Upper lobe of left lung (tissue), 6 donors: Measurements from ENCODE around the gene CDK13. TPM values are rescaled to one million over a fixed set of nuclear protein-coding genes. Genes with fewer than 3 reads are reported as not detected.
"Not testable (repeated sequence)": the region's sequence is repeated elsewhere in the genome, so short reads cannot be mapped to it uniquely, and the experiment has no call there.

Experiments used
- ATAC-seq, 2 donors: fragments of 200-7000 bp; cut with Tn5 transposase; one replicate each; pipeline ENCODE4 v1.9.1; 2022; ENCODE audit warnings: mild to moderate bottlenecking in 2 of 2, moderate library complexity in 2 of 2; ENCODE audit not compliant: low FRiP score in 2 of 2
- DNase-seq, 2 donors: peaks; one replicate each; pipeline ENCODE4 v3.0.0-alpha.2; 2019 to 2020
- H3K27ac ChIP-seq, 4 donors: fragments of 200-600 bp; sonication (generic); one replicate each; pipeline ENCODE4 v1.5.1; 2016 to 2019
- H3K27me3 ChIP-seq, 4 donors: fragments of 200-600 bp; sonication (generic); one replicate each; pipeline ENCODE4 v1.5.1; 2017 to 2019
- H3K36me3 ChIP-seq, 4 donors: fragments of 200-600 bp; sonication (generic); one replicate each; pipeline ENCODE4 v1.5.1; 2016 to 2019
- H3K4me1 ChIP-seq, 4 donors: fragments of 200-600 bp; sonication (generic); one replicate each; pipeline ENCODE4 v1.5.1; 2018 to 2019
- H3K4me3 ChIP-seq, 4 donors: fragments of 200-600 bp; sonication (generic); one replicate each; pipeline ENCODE4 v1.5.1; 2017 to 2019; ENCODE audit warnings: mild to moderate bottlenecking in 2 of 4, moderate library complexity in 1 of 4
- H3K9me3 ChIP-seq, 4 donors: fragments of 200-600 bp; sonication (generic); one replicate each; pipeline ENCODE4 v1.5.1; 2018 to 2019
- CTCF ChIP-seq, 6 experiments: fragments of 450-650 bp in 4 of 6; fragments of 200-600 bp in 2 of 6; sonication (generic) in 2 of 6; IDR thresholded peaks; one replicate each; pipeline ENCODE4 v1.5.1; 2016 to 2019; ENCODE audit warnings: antibody characterized with exemption in 6 of 6
- EP300 ChIP-seq, 4 donors: sonication (generic); formaldehyde crosslinking; IDR thresholded peaks; one replicate each; pipeline ENCODE4 v1.5.1; 2017; ENCODE audit warnings: antibody characterized with exemption in 4 of 4, control low read depth in 2 of 4
- POLR2A ChIP-seq, 4 donors: fragments of 450-650 bp; IDR thresholded peaks; one replicate each; pipeline ENCODE4 v1.5.1; 2016 to 2017; ENCODE audit warnings: antibody characterized with exemption in 4 of 4, mild to moderate bottlenecking in 2 of 4
- POLR2AphosphoS5 ChIP-seq, 2 donors: sonication (generic); formaldehyde crosslinking; IDR thresholded peaks; one replicate each; pipeline ENCODE4 v1.5.1; 2017; ENCODE audit warnings: antibody characterized with exemption in 2 of 2
- WGBS, 2 donors: methylation state at CpG; one replicate each; pipeline ENCODE4 v1.1.5; 2017 to 2018; 5-methylcytosine and 5-hydroxymethylcytosine counted together
- small RNA-seq, 4 donors: library from RNA; depleted of rRNA; stranded (forward); fragments of <200 nt; gene quantifications; one replicate each; pipeline ENCODE3, GENCODE V24; 2016
- total RNA-seq, 6 donors: library from RNA; depleted of rRNA in 4 of 6; stranded (reverse); fragments of >200 nt in 4 of 6; gene quantifications; one replicate each; pipeline versions ENCODE4 v1.1.0 to v1.2.1, GENCODE V29; 2016 to 2021
- donor health status: DM: no; HTN: no; CAD: no; lungs with moderate emphysema.
- donor health status: DM: no; HTN: yes; CAD: no; lungs with severe emphysema.

CDK13 gene
- total RNA-seq, 6 donors from 2014 or later: 39.0 to 145 (median 77.3) TPM

GRCh38 chr7:40147371-40148246, 197.6 kb downstream of the CDK13 start:
- H3K27me3 ChIP-seq: no peaks in the 10 kb centered on the region
- no peak overlapping the region for H3K4me3 ChIP-seq
- 85 to 89% methylated on average over 19 of the region's 19 CpGs for WGBS, 2 donors
- no peaks in the 10 kb centered on the region for H3K9me3 ChIP-seq
- TF ChIP-seq CTCF (IDR thresholded peaks at IDR 0.05) (no peak), POLR2AphosphoS5 (IDR thresholded peaks at IDR 0.05) (no peak), POLR2A (IDR thresholded peaks at IDR 0.05) (no peak), EP300 (IDR thresholded peaks at IDR 0.05) (no peak)
- H3K4me1 ChIP-seq: no peaks in the 10 kb centered on the region
- no peak for DNase-seq
- no peak for ATAC-seq
- H3K27ac ChIP-seq: no peak overlapping the region
- H3K36me3 ChIP-seq: no peaks in the 10 kb centered on the region

- H3K4me1 ChIP-seq, H3K9me3 ChIP-seq, ATAC-seq, H3K36me3 ChIP-seq, H3K27ac ChIP-seq, H3K4me3 ChIP-seq, H3K27me3 ChIP-seq, DNase-seq: not testable (repeated sequence)
- 89 to 90% methylated on average over 7 of the region's 7 CpGs for WGBS, 2 donors
Measured at GRCh38 chr7:40148247-40148580, 198.2 kb downstream of the CDK13 start.

DNA sequence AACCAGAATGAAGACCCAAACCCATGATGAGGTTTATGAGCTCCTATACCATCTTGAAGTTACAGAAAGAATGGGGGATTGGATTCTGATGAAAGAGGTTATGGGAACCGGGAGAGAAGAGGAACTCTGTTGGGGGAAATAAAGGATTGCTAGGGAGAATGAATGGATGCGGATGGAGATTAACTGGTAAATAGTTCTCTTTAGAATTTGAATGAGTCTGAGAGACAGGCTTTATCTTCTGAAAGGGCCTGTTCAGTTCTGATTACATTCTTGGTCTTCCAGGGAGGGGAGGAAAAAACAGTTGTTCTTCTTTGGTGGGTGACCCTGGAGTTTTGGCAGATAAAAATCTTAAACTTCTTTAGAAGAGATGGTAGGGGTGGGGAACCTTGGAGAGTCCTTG, 198.6 kb downstream of the CDK13 start:
- Histone ChIP-seq H3K36me3 (no peaks in the 10 kb centered on the region), H3K27me3 (no peaks in the 10 kb centered on the region), H3K4me3 (no peak overlapping the region), H3K27ac (no peak overlapping the region), H3K4me1 (no peaks in the 10 kb centered on the region), H3K9me3 (no peaks in the 10 kb centered on the region)
- TF ChIP-seq CTCF (IDR thresholded peaks at IDR 0.05): no peak
- no peak for TF ChIP-seq EP300 (IDR thresholded peaks at IDR 0.05)
- no peak for TF ChIP-seq POLR2AphosphoS5 (IDR thresholded peaks at IDR 0.05)
- TF ChIP-seq POLR2A (IDR thresholded peaks at IDR 0.05): no peak
- ATAC-seq: no peak
- DNase-seq: no peak
- 89 to 97% methylated on average over 2 of the region's 2 CpGs for WGBS, 2 donors

Small RNAs within 50 kb of the gene (small RNA-seq; reads per million reads assigned to genes)
- gene AC006023.1 (0 reads per million in 4 donors), gene AC006023.2 (0 reads per million in 4 donors)

Other genes starting within 250 kb of the CDK13 start
- 10 to 100 TPM in 5 of 6 donors, 1 to 10 TPM in 1; 4.2 to 61.0 (median 30.0) TPM for gene MPLKIP, start 184.4 kb downstream of the CDK13 start, total RNA-seq
- gene SUGCT, start 184.7 kb downstream of the CDK13 start, total RNA-seq: 1 to 10 TPM in 5 of 6 donors, not detected in 1; 1.4 to 3.1 (median 1.7) TPM